ENCODE results near the gene PAX5. TPM values are rescaled to one million over a fixed set of nuclear protein-coding genes. Genes with fewer than 3 reads are reported as not detected.

PAX5 gene
- total RNA-seq, 1 experiment from 2014 or later: not detected

- in situ Hi-C loops (cut with HindIII; ENCODE audit: low pct_unique_long_range_greater_than_20kb, low sequenced_read_pairs): no loop called here
- no peak for DNase-seq (ENCODE audit: low read depth)
These were observed 210.6 kb downstream of the PAX5 start for GRCh38 chr9:36823466-36823865.

- in situ Hi-C loops (cut with HindIII; ENCODE audit: low pct_unique_long_range_greater_than_20kb, low sequenced_read_pairs): no loop called here
- DNase-seq (ENCODE audit: low read depth): no peak
These were observed 211.9 kb downstream of the PAX5 start for GRCh38 chr9:36822201-36822600.

- in situ Hi-C loops (cut with HindIII; ENCODE audit: low pct_unique_long_range_greater_than_20kb, low sequenced_read_pairs): no loop called here
- DNase-seq (ENCODE audit: low read depth): no peak
These were observed 213.6 kb downstream of the PAX5 start for GRCh38 chr9:36820392-36820861.

- DNase-seq (ENCODE audit: low read depth): no peak
- in situ Hi-C loops (cut with HindIII; ENCODE audit: low pct_unique_long_range_greater_than_20kb, low sequenced_read_pairs): no loop called here
These were observed 214.8 kb downstream of the PAX5 start for GRCh38 chr9:36818965-36819870.

- DNase-seq (ENCODE audit: low read depth): no peak
- in situ Hi-C loops (cut with HindIII; ENCODE audit: low pct_unique_long_range_greater_than_20kb, low sequenced_read_pairs): no loop called here
These were observed 215.7 kb downstream of the PAX5 start for GRCh38 chr9:36818242-36818938.

GRCh38 chr9:36817160-36817834 is 216.8 kb downstream of the PAX5 start:
- in situ Hi-C loops (cut with HindIII; ENCODE audit: low pct_unique_long_range_greater_than_20kb, low sequenced_read_pairs): no loop called here
- DNase-seq (ENCODE audit: low read depth): no peak

- in situ Hi-C loops (cut with HindIII; ENCODE audit: low pct_unique_long_range_greater_than_20kb, low sequenced_read_pairs): no loop called here
These were observed 217.7 kb downstream of the PAX5 start for GRCh38 chr9:36816371-36816770.

GRCh38 chr9:36815566-36816348 is 218.3 kb downstream of the PAX5 start:
- DNase-seq (ENCODE audit: low read depth): no peak
- in situ Hi-C loops (cut with HindIII; ENCODE audit: low pct_unique_long_range_greater_than_20kb, low sequenced_read_pairs): no loop called here

More at GRCh38 chr9:36816371-36816770, 217.7 kb downstream of the PAX5 start:
- DNase-seq (ENCODE audit: low read depth): no peak

GRCh38 chr9:36815023-36815422 is 219.0 kb downstream of the PAX5 start:
- DNase-seq (ENCODE audit: low read depth): no peak
- in situ Hi-C loops (cut with HindIII; ENCODE audit: low pct_unique_long_range_greater_than_20kb, low sequenced_read_pairs): no loop called here

GRCh38 chr9:36813154-36813553 is 220.9 kb downstream of the PAX5 start:
- DNase-seq (ENCODE audit: low read depth): no peak
- in situ Hi-C loops (cut with HindIII; ENCODE audit: low pct_unique_long_range_greater_than_20kb, low sequenced_read_pairs): no loop called here

- in situ Hi-C loops (cut with HindIII; ENCODE audit: low pct_unique_long_range_greater_than_20kb, low sequenced_read_pairs): no loop called here
- DNase-seq (ENCODE audit: low read depth): no peak
These were observed 221.5 kb downstream of the PAX5 start for GRCh38 chr9:36812556-36812955.

- in situ Hi-C loops (cut with HindIII; ENCODE audit: low pct_unique_long_range_greater_than_20kb, low sequenced_read_pairs): no loop called here
These were observed 225.8 kb downstream of the PAX5 start for GRCh38 chr9:36808251-36808650.

GRCh38 chr9:36803961-36804360 is 230.1 kb downstream of the PAX5 start:
- no peak for DNase-seq (ENCODE audit: low read depth)
- in situ Hi-C loops (cut with HindIII; ENCODE audit: low pct_unique_long_range_greater_than_20kb, low sequenced_read_pairs): no loop called here

More at GRCh38 chr9:36808251-36808650, 225.8 kb downstream of the PAX5 start:
- no peak for DNase-seq (ENCODE audit: low read depth)

GRCh38 chr9:36802201-36802920 is 231.7 kb downstream of the PAX5 start:
- in situ Hi-C loops (cut with HindIII; ENCODE audit: low pct_unique_long_range_greater_than_20kb, low sequenced_read_pairs): no loop called here
- no peak for DNase-seq (ENCODE audit: low read depth)

- no peak for DNase-seq (ENCODE audit: low read depth)
- in situ Hi-C loops (cut with HindIII; ENCODE audit: low pct_unique_long_range_greater_than_20kb, low sequenced_read_pairs): no loop called here
These were observed 233.6 kb downstream of the PAX5 start for GRCh38 chr9:36800455-36800854.

GRCh38 chr9:36798350-36799065 is 235.6 kb downstream of the PAX5 start:
- in situ Hi-C loops (cut with HindIII; ENCODE audit: low pct_unique_long_range_greater_than_20kb, low sequenced_read_pairs): no loop called here
- no peak for DNase-seq (ENCODE audit: low read depth)

Data from Caki2 (cell line).